ENCODE measurements around the gene ZNF780A.

ZNF780A gene

GRCh38 chr19:40055832-40056504 lies 34.8 kb downstream of the ZNF780A start, which contains the start of gene ZNF780B (continued):
- TF ChIP-seq ZSCAN30 (tag by site-specific recombination; IDR thresholded peaks at IDR 0.05) (peak; percentile 55; the same call in 1 of the 2 replicates), ZNF645 (tag by site-specific recombination; IDR thresholded peaks at IDR 0.05) (no peak), ZNF302 (tag by site-specific recombination; IDR thresholded peaks at IDR 0.05; ENCODE audit: low read depth) (0 out of 2 replicates have a peak, but pooled peaks have one; percentile 66), ZNF266 (tag by site-specific recombination; IDR thresholded peaks at IDR 0.05; ENCODE audit: low read depth) (no peak), YY1 (tag by site-specific recombination; IDR thresholded peaks at IDR 0.05) (no peak; the same call in 1 of the 2 replicates), ZNF121 (tag by site-specific recombination; IDR thresholded peaks at IDR 0.05) (no peak; the same call in 1 of the 2 replicates), ZNF785 (tag by site-specific recombination; IDR thresholded peaks at IDR 0.05) (peak; percentile 93), RBAK (tag by site-specific recombination; IDR thresholded peaks at IDR 0.05) (no peak), SCRT2 (tag by site-specific recombination; IDR thresholded peaks at IDR 0.05) (peak; percentile 42; the same call in 1 of the 2 replicates), ZNF660 (tag by site-specific recombination; IDR thresholded peaks at IDR 0.05) (peak; percentile 80), ZNF132 (tag by site-specific recombination; IDR thresholded peaks at IDR 0.05; ENCODE audit: borderline replicate concordance) (no peak), ZNF280D (tag by site-specific recombination; IDR thresholded peaks at IDR 0.05) (peak; percentile 94), ZSCAN18 (tag by site-specific recombination; IDR thresholded peaks at IDR 0.05) (no peak), ZNF529 (tag by site-specific recombination; IDR thresholded peaks at IDR 0.05; ENCODE audit: insufficient replicate concordance) (no peak), ZNF366 (tag by site-specific recombination; conservative IDR thresholded peaks at IDR 0.05) (peak; percentile 67), ZNF140 (tag by site-specific recombination; IDR thresholded peaks at IDR 0.05) (no peak), ZNF621 (tag by site-specific recombination; IDR thresholded peaks at IDR 0.05) (no peak), ZNF404 (tag by site-specific recombination; IDR thresholded peaks at IDR 0.05) (no peak), ZNF704 (tag by site-specific recombination; IDR thresholded peaks at IDR 0.05) (no peak), KLF10 (tag by site-specific recombination; IDR thresholded peaks at IDR 0.05) (0 out of 2 replicates have a peak, but pooled peaks have one; percentile 11), ZNF561 (tag by site-specific recombination; IDR thresholded peaks at IDR 0.05; ENCODE audit: borderline replicate concordance) (peak; percentile 77; the same call in 1 of the 2 replicates), ZNF335 (tag by site-specific recombination; conservative IDR thresholded peaks at IDR 0.05) (peak; percentile 98), ZNF626 (tag by site-specific recombination; IDR thresholded peaks at IDR 0.05) (no peak), AEBP2 (tag by site-specific recombination; IDR thresholded peaks at IDR 0.05; ENCODE audit: borderline replicate concordance) (no peak)
- TF ChIP-seq, protein P1, sequence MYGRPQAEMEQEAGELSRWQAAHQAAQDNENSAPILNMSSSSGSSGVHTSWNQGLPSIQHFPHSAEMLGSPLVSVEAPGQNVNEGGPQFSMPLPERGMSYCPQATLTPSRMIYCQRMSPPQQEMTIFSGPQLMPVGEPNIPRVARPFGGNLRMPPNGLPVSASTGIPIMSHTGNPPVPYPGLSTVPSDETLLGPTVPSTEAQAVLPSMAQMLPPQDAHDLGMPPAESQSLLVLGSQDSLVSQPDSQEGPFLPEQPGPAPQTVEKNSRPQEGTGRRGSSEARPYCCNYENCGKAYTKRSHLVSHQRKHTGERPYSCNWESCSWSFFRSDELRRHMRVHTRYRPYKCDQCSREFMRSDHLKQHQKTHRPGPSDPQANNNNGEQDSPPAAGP (tag by site-specific recombination; IDR thresholded peaks at IDR 0.05) = peak; percentile 89; the same call in 1 of the 2 replicates
- TF ChIP-seq, protein P2, sequence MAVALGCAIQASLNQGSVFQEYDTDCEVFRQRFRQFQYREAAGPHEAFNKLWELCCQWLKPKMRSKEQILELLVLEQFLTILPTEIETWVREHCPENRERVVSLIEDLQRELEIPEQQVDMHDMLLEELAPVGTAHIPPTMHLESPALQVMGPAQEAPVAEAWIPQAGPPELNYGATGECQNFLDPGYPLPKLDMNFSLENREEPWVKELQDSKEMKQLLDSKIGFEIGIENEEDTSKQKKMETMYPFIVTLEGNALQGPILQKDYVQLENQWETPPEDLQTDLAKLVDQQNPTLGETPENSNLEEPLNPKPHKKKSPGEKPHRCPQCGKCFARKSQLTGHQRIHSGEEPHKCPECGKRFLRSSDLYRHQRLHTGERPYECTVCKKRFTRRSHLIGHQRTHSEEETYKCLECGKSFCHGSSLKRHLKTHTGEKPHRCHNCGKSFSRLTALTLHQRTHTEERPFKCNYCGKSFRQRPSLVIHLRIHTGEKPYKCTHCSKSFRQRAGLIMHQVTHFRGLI (tag by site-specific recombination; IDR thresholded peaks at IDR 0.05) = no peak
- TF ChIP-seq, protein P3, sequence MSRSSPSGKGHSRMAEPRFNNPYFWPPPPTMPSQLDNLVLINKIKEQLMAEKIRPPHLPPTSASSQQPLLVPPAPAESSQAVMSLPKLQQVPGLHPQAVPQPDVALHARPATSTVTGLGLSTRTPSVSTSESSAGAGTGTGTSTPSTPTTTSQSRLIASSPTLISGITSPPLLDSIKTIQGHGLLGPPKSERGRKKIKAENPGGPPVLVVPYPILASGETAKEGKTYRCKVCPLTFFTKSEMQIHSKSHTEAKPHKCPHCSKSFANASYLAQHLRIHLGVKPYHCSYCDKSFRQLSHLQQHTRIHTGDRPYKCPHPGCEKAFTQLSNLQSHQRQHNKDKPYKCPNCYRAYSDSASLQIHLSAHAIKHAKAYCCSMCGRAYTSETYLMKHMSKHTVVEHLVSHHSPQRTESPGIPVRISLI (tag by site-specific recombination; IDR thresholded peaks at IDR 0.05) = no peak

All from HEK293 (cell line).